B cell (primary cell): ENCODE data around the gene ELMO1. TPM values are rescaled to one million over a fixed set of nuclear protein-coding genes. Genes with fewer than 3 reads are reported as not detected.

ENCODE experiments used
- ATAC-seq: fragments of 200-7000 bp; cut with Tn5 transposase; one replicate; pipeline ENCODE4 v1.10.0; 2021; ENCODE audit warnings: low read depth, mild to moderate bottlenecking, moderate number of reproducible peaks, moderate library complexity
- CTCF ChIA-PET: fragments of 350-600 bp; sonication (Branson Sonifier 250); formaldehyde crosslinking; loops from one replicate; lab custom pipeline; 2021; ENCODE audit warnings: antibody characterized with exemption, inconsistent platforms; lab: Charles Lee
- POLR2A ChIA-PET: fragments of 350-600 bp; sonication (Branson Sonifier 250); formaldehyde crosslinking; loops from one replicate; lab custom pipeline; 2021; ENCODE audit warnings: antibody characterized with exemption; lab: Charles Lee
- DNase-seq: peaks from one replicate; pipeline ENCODE4 v3.0.0; 2013
- H2AFZ ChIP-seq: 2 replicates; pipeline ENCODE4 v1.6.1; 2012; ENCODE audit warnings: mild to moderate bottlenecking, low read depth, low read length; ENCODE audit not compliant: insufficient read depth, poor library complexity, severe bottlenecking
- H3K27ac ChIP-seq, 2 donors: 1 replicate in 1 of 2; 2 replicates in 1 of 2; pipeline ENCODE4 v1.5.1; 2012 to 2013; ENCODE audit warnings: low read length in 2 of 2, mild to moderate bottlenecking in 2 of 2, moderate library complexity in 1 of 2
- H3K27me3 ChIP-seq, 4 experiments: fragments of 200-600 bp in 1 of 4; sonication (generic) in 1 of 4; replicated peaks in 1 of 4; 1 replicate in 2 of 4; 2 replicates in 2 of 4; pipeline versions ENCODE4 v1.6.1 to v1.7.0; 2013 to 2016; ENCODE audit warnings: low read length in 3 of 4, mild to moderate bottlenecking in 2 of 4, mixed read lengths in 1 of 4, moderate library complexity in 1 of 4; ENCODE audit not compliant: insufficient read depth in 4 of 4, control insufficient read depth in 3 of 4; ENCODE audit errors: control extremely low read depth in 1 of 4
- H3K36me3 ChIP-seq, 2 experiments: replicated peaks in 1 of 2; 1 replicate in 1 of 2; 2 replicates in 1 of 2; pipeline versions ENCODE4 v1.6.1 to v1.7.1; 2013; ENCODE audit warnings: low read length in 1 of 2; ENCODE audit not compliant: insufficient read depth in 2 of 2, control insufficient read depth in 1 of 2; ENCODE audit errors: control extremely low read depth in 1 of 2, extremely low read depth in 1 of 2
- H3K4me1 ChIP-seq, 2 donors: fragments of 200-600 bp in 1 of 2; sonication (generic) in 1 of 2; 1 replicate in 1 of 2; 2 replicates in 1 of 2; pipeline versions ENCODE4 v1.5.1 to v1.6.1; 2013 to 2017; ENCODE audit warnings: low read length in 2 of 2; ENCODE audit not compliant: control insufficient read depth in 2 of 2, insufficient read depth in 2 of 2
- H3K4me2 ChIP-seq: replicated peaks from 2 replicates; pipeline ENCODE3; 2012; ENCODE audit warnings: mild to moderate bottlenecking, low read depth, low read length; ENCODE audit not compliant: poor library complexity, severe bottlenecking
- H3K4me3 ChIP-seq, 5 experiments: fragments of 200-600 bp in 1 of 5; sonication (generic) in 1 of 5; 1 replicate in 3 of 5; 2 replicates in 2 of 5; pipeline versions ENCODE4 v1.5.1 to v1.7.0; 2011 to 2016; ENCODE audit warnings: low read length in 4 of 5, mild to moderate bottlenecking in 4 of 5, low read depth in 2 of 5, control low read depth in 1 of 5, moderate library complexity in 1 of 5; ENCODE audit not compliant: insufficient read depth in 1 of 5; ENCODE audit errors: control extremely low read depth in 1 of 5, extremely low read depth in 1 of 5
- H3K79me2 ChIP-seq: fragments of 200-600 bp; sonication (generic); one replicate; pipeline ENCODE4 v1.6.0; 2016; ENCODE audit warnings: low read length; ENCODE audit not compliant: control insufficient read depth, insufficient read depth
- H3K9ac ChIP-seq: fragments of 200-600 bp; sonication (generic); 2 replicates; pipeline ENCODE4 v1.6.1; 2017; ENCODE audit warnings: mild to moderate bottlenecking, low read length, moderate library complexity
- H3K9me3 ChIP-seq, 3 donors: one replicate each; pipeline versions ENCODE4 v1.6.1 to v1.7.1; 2013; ENCODE audit warnings: low read length in 2 of 3; ENCODE audit not compliant: control insufficient read depth in 2 of 3, insufficient read depth in 1 of 3; ENCODE audit errors: control extremely low read depth in 1 of 3
- H4K20me1 ChIP-seq: 2 replicates; pipeline ENCODE4 v1.6.0; 2012; ENCODE audit warnings: mild to moderate bottlenecking, low read length; ENCODE audit not compliant: insufficient read depth, control insufficient read depth, poor library complexity, severe bottlenecking
- H3K27ac Mint-ChIP-seq: one replicate; pipeline ENCODE4 v1.8.0; 2021; ENCODE audit warnings: mixed read lengths
- H3K27me3 Mint-ChIP-seq: one replicate; pipeline ENCODE4 v1.8.0; 2021; ENCODE audit warnings: mixed read lengths
- H3K4me1 Mint-ChIP-seq: one replicate; pipeline ENCODE4 v1.8.0; 2021; ENCODE audit warnings: mixed read lengths
- H3K4me3 Mint-ChIP-seq: one replicate; pipeline ENCODE4 v1.8.0; 2021; ENCODE audit warnings: mixed read lengths
- H3K9me3 Mint-ChIP-seq: one replicate; pipeline ENCODE4 v1.8.0; 2022; ENCODE audit warnings: mixed read lengths; ENCODE audit not compliant: insufficient read depth
- EZH2 ChIP-seq: IDR thresholded peaks from 2 replicates; pipeline ENCODE4 v1.6.1; 2012; ENCODE audit warnings: borderline replicate concordance, low read depth, mild to moderate bottlenecking, moderate library complexity, low read length; ENCODE audit not compliant: insufficient read depth, poor library complexity, severe bottlenecking
- WGBS: methylation state at CpG from one replicate; pipeline ENCODE4 v1.1.5; 2013; ENCODE audit warnings: missing lambda C conversion rate; ENCODE audit not compliant: insufficient coverage; 5-methylcytosine and 5-hydroxymethylcytosine counted together
- intact Hi-C: fragments of 100-400 bp; cut with micrococcal nuclease; formaldehyde crosslinking; loops from one replicate; pipeline ENCODE4 v1.10.0; 2022
- polyA plus RNA-seq: library from polyadenylated mRNA; depleted of rRNA; stranded (reverse); fragments of >200 nt; gene quantifications from 2 replicates; pipeline ENCODE4 v1.2.3, GENCODE V29; 2012
- total RNA-seq, 2 donors: library from RNA; stranded (reverse); fragments of 120-200 nt in 1 of 2; gene quantifications; 1 replicate in 1 of 2; 2 replicates in 1 of 2; pipeline versions ENCODE4 v1.2.3 to v1.2.4, GENCODE V29; 2013 to 2022
- TF ChIP-seq, protein P1 (sequence below): fragments of 200-600 bp; IDR thresholded peaks from one replicate; pipeline ENCODE4 v1.8.0; 2022; ENCODE audit warnings: antibody characterized with exemption, mild to moderate bottlenecking

ELMO1 gene
- total and polyA plus RNA-seq, 2 donors (not counting 1 experiment from before 2014, with no cell fraction given), result 44.7 to 177 TPM

GRCh38 chr7:36966039-36966438, 482.6 kb downstream of the ELMO1 start:
- Histone ChIP-seq H3K27ac (no peak overlapping the region), H3K27me3 (no peaks in the 10 kb centered on the region), H3K4me3 (no peak overlapping the region), H3K79me2 (peaks cover 10% of the 10 kb centered on the region), H3K4me2 (no peak overlapping the region), H3K9ac (no peak overlapping the region), H4K20me1 (peaks cover 16% of the 10 kb centered on the region), H2AFZ (no peak overlapping the region), H3K36me3 (peaks cover 0 to 3% of the 10 kb centered on the region in 2 experiments), H3K9me3 (no peaks in the 10 kb centered on the region), H3K4me1 (peaks cover 3 to 12% of the 10 kb centered on the region in 2 donors)
- ChIA-PET CTCF (no interaction called here), POLR2A (no interaction called here)
- intact Hi-C loops, result no loop called here
- Mint-ChIP-seq H3K27me3 (no peaks in the 10 kb centered on the region), H3K27ac (no peak overlapping the region), H3K4me1 (peaks cover 21% of the 10 kb centered on the region), H3K4me3 (no peak overlapping the region), H3K9me3 (peaks cover 2% of the 10 kb centered on the region)
- DNase-seq (no peak), ATAC-seq (no peak)
- TF ChIP-seq, protein P1, sequence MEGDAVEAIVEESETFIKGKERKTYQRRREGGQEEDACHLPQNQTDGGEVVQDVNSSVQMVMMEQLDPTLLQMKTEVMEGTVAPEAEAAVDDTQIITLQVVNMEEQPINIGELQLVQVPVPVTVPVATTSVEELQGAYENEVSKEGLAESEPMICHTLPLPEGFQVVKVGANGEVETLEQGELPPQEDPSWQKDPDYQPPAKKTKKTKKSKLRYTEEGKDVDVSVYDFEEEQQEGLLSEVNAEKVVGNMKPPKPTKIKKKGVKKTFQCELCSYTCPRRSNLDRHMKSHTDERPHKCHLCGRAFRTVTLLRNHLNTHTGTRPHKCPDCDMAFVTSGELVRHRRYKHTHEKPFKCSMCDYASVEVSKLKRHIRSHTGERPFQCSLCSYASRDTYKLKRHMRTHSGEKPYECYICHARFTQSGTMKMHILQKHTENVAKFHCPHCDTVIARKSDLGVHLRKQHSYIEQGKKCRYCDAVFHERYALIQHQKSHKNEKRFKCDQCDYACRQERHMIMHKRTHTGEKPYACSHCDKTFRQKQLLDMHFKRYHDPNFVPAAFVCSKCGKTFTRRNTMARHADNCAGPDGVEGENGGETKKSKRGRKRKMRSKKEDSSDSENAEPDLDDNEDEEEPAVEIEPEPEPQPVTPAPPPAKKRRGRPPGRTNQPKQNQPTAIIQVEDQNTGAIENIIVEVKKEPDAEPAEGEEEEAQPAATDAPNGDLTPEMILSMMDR, result no peak
- no peak for TF ChIP-seq EZH2
- 80% methylated on average over 1 of the region's 3 CpGs for WGBS

- ChIA-PET CTCF (interaction anchor here (1.1 kb wide), 1 partner anchor 235 kb away, joined by 3 read pairs; no protein-coding TSS in a partner anchor), POLR2A (no interaction called here)
- Histone ChIP-seq H3K27ac (no peak overlapping the region), H2AFZ (no peak overlapping the region), H3K79me2 (peaks cover 6% of the 10 kb centered on the region), H3K4me3 (no peak overlapping the region), H3K9ac (no peak overlapping the region), H3K4me2 (no peak overlapping the region), H3K9me3 (no peaks in the 10 kb centered on the region), H3K36me3 (peaks cover 0 to 6% of the 10 kb centered on the region in 2 experiments), H3K27me3 (no peaks in the 10 kb centered on the region), H4K20me1 (peaks cover 12% of the 10 kb centered on the region), H3K4me1 (peaks cover 3 to 11% of the 10 kb centered on the region in 2 donors)
- no peak for DNase-seq
- Mint-ChIP-seq H3K27ac (no peak overlapping the region), H3K9me3 (peaks cover 2% of the 10 kb centered on the region), H3K4me3 (no peak overlapping the region), H3K4me1 (peaks cover 21% of the 10 kb centered on the region), H3K27me3 (no peaks in the 10 kb centered on the region)
- intact Hi-C loops, result no loop called here
- ATAC-seq, result no peak
- TF ChIP-seq EZH2, result no peak
- TF ChIP-seq, protein P1, result no peak
- WGBS, result no CpG with 5 or more reads among the region's 1 CpG
These were observed 483.0 kb downstream of the ELMO1 start for GRCh38 chr7:36965625-36966024.
